Common myeloid progenitor, CD34-positive (primary cell): Measurements from ENCODE around the gene PITPNC1.
"Not testable (repeated sequence)": the region's sequence is repeated elsewhere in the genome, so short reads cannot be mapped to it uniquely, and the experiment has no call there.

Experiments
- CTCF ChIA-PET: fragments of 350-600 bp; sonication (Branson Sonifier 250); formaldehyde crosslinking; loops from one replicate; lab custom pipeline; 2021; ENCODE audit warnings: antibody characterized with exemption; lab: Charles Lee
- POLR2A ChIA-PET: fragments of 350-600 bp; sonication (Branson Sonifier 250); formaldehyde crosslinking; loops from one replicate; lab custom pipeline; 2021; ENCODE audit warnings: antibody characterized with exemption; lab: Charles Lee
- DNase-seq, 3 donors: peaks; one replicate each; pipeline versions ENCODE4 v3.0.0 to v3.0.0-alpha.2; 2013
- H3K27ac ChIP-seq, 2 experiments: 1 replicate in 1 of 2; 2 replicates in 1 of 2; pipeline ENCODE4 v1.7.0; 2013; ENCODE audit warnings: inconsistent platforms in 2 of 2, low read length in 2 of 2, mild to moderate bottlenecking in 2 of 2, low read depth in 1 of 2, moderate library complexity in 1 of 2; ENCODE audit not compliant: severe bottlenecking in 2 of 2, insufficient read depth in 1 of 2, poor library complexity in 1 of 2
- H3K27me3 ChIP-seq, 5 experiments: replicated peaks in 2 of 5; 1 replicate in 3 of 5; 2 replicates in 2 of 5; pipeline versions ENCODE4 v1.6.1 to v1.7.0; 2013; ENCODE audit warnings: low read length in 4 of 5, mild to moderate bottlenecking in 2 of 5, moderate library complexity in 2 of 5, inconsistent platforms in 1 of 5; ENCODE audit not compliant: insufficient read depth in 5 of 5, control insufficient read depth in 4 of 5
- H3K36me3 ChIP-seq, 4 experiments: 1 replicate in 2 of 4; 2 replicates in 2 of 4; pipeline versions ENCODE4 v1.6.1 to v1.7.0; 2013; ENCODE audit warnings: low read length in 3 of 4, control low read depth in 1 of 4, mild to moderate bottlenecking in 1 of 4; ENCODE audit not compliant: control insufficient read depth in 4 of 4, insufficient read depth in 4 of 4
- H3K4me1 ChIP-seq, 4 experiments: 1 replicate in 3 of 4; 2 replicates in 1 of 4; pipeline versions ENCODE4 v1.6.1 to v1.7.1; 2013; ENCODE audit warnings: low read length in 3 of 4, mild to moderate bottlenecking in 3 of 4, control low read depth in 1 of 4, inconsistent platforms in 1 of 4, moderate library complexity in 1 of 4; ENCODE audit not compliant: control insufficient read depth in 4 of 4, insufficient read depth in 4 of 4; ENCODE audit errors: control extremely low read depth in 1 of 4
- H3K4me3 ChIP-seq, 7 experiments: 1 replicate in 4 of 7; 2 replicates in 3 of 7; pipeline versions ENCODE4 v1.5.1 to v1.7.0; 2013; ENCODE audit warnings: mild to moderate bottlenecking in 7 of 7, low read length in 6 of 7, moderate library complexity in 6 of 7, inconsistent platforms in 2 of 7, low read depth in 2 of 7, control low read depth in 1 of 7; ENCODE audit not compliant: insufficient read depth in 4 of 7, control insufficient read depth in 1 of 7; ENCODE audit errors: extremely low read depth in 1 of 7
- H3K9me3 ChIP-seq, 5 experiments: 1 replicate in 4 of 5; 2 replicates in 1 of 5; pipeline versions ENCODE4 v1.6.1 to v1.7.1; 2013; ENCODE audit warnings: low read length in 4 of 5, mild to moderate bottlenecking in 2 of 5, inconsistent platforms in 1 of 5, low read depth in 1 of 5, moderate library complexity in 1 of 5; ENCODE audit not compliant: control insufficient read depth in 4 of 5, insufficient read depth in 2 of 5; ENCODE audit errors: control extremely low read depth in 1 of 5
- WGBS: methylation state at CpG from one replicate; pipeline ENCODE4 v1.1.5; 2013; ENCODE audit not compliant: insufficient coverage; 5-methylcytosine and 5-hydroxymethylcytosine counted together

Gene PITPNC1

DNA sequence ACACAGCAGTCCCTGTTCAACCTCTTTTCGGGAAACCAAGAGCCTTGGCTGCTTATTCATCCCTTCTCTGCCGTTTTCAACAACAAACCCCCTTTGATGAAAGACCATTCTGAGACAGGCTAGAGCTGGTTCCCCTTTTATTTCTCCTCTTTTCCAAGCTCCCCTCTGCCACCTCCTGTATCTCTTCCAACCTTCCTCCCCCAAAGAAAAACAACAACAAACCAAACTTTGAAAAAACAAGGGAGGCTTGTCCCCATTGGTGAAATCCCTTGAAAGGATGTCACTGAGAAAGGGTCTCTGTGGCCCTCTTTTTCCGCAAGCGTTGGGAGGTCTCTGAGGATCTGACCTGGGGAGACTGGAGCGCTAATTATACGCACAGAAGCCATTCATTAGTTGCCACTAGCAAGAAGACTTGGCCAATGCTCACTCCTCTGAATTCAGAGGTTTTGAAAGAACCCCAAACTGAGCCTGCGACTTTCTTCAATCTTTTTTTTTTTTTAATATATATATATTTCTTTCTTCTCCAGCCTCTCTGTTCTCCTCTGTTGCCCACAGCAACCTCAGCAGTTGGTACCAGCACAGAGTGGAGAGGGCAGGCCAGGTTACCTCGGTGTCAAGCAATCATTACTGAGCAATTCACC lies 101.4 kb downstream of the PITPNC1 start:
- H3K9me3 ChIP-seq: no peaks in the 10 kb centered on the region
- DNase-seq: no peak
- no peaks in the 10 kb centered on the region for H3K36me3 ChIP-seq
- POLR2A ChIA-PET: no interaction called here
- 81% methylated on average over 6 of the region's 8 CpGs for WGBS
- no peaks in the 10 kb centered on the region for H3K27me3 ChIP-seq
- no peak overlapping the region for H3K4me3 ChIP-seq
- no peak overlapping the region for H3K27ac ChIP-seq
- CTCF ChIA-PET: interaction anchor here (1.4 to 8.2 kb wide), 3 partner anchors 46 to 102 kb away, joined by 6 to 114 read pairs (median 52); partner anchors contain the start of gene PITPNC1
- peaks cover 6 to 16% (median 8%) of the 10 kb centered on the region in 4 experiments for H3K4me1 ChIP-seq

DNA sequence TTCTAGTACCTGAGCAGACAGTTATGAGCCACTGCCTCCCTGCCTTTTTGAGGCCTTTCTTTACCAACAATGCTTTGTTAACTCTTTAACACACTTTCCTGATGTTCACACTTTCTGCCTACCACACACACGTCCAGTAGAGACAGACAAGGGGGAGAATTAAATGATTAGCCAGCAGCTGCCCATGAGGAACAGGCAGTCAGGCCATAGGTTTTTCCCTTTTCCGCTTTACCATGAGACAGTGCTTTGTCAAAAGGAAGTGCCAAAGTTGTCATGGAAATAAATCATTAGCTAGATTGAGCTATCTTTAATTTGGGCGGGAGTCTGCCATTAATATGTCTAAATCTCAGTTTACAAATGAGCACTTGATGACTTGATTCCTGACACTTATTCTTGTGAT lies 102.1 kb downstream of the PITPNC1 start:
- Histone ChIP-seq H3K36me3 (no peaks in the 10 kb centered on the region), H3K27ac (no peak overlapping the region), H3K9me3 (no peaks in the 10 kb centered on the region), H3K27me3 (no peaks in the 10 kb centered on the region), H3K4me1 (peaks cover 6 to 16% (median 8%) of the 10 kb centered on the region in 4 experiments), H3K4me3 (no peak overlapping the region)
- CTCF ChIA-PET: interaction anchor here (8.1 to 8.2 kb wide), 2 partner anchors 91 to 102 kb away, joined by 52 to 114 read pairs; partner anchors contain the start of gene PITPNC1
- 94% methylated on average over 2 of the region's 3 CpGs for WGBS
- DNase-seq: no peak
- POLR2A ChIA-PET: no interaction called here

DNA sequence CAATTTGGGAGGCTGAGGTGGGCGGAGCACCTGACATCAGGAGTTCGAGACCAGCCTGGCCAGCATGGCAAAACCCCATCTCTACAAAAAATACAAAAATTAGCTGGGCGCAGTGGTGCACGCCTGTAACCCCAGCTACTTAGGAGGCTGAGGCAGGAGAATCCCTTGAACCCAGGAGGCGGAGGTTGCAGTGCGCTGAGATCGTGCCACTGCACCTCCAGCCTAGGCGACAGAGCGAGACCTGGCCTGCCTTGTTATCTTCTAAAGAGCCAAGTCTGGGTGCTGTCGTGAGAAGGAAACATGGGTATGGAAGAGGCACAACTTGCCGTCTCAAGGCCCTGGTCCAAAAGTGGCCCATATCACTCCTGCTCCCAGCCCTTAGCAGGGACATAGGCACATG lies 103.9 kb downstream of the PITPNC1 start:
- H3K36me3 ChIP-seq, H3K27ac ChIP-seq, H3K4me1 ChIP-seq, H3K27me3 ChIP-seq, H3K9me3 ChIP-seq, H3K4me3 ChIP-seq, POLR2A ChIA-PET, DNase-seq: not testable (repeated sequence)
- 100% methylated on average over 5 of the region's 11 CpGs for WGBS
- CTCF ChIA-PET: interaction anchor here (1.2 kb wide), 1 partner anchor 28 kb away, joined by 4 read pairs; no protein-coding TSS in a partner anchor

DNA sequence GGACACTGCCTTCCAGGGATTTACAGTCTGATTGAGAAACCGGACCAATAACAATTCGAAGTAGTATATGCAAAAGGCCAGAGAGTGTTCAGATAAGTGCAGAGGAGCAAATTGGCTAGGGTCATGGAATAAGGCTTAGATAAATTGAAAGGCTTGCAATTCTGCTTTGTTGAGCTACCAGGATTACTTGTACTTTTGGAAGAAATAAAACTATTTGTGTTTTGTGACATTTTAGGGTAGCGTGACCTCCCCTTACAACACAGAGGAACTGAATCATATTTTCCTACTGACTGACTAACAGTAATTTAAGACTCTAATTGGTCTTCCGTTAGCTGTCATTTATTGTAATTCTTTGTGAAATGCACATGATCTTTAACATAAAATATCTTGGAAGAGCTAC lies 104.7 kb downstream of the PITPNC1 start:
- CTCF ChIA-PET: interaction anchor here (1.5 to 1.6 kb wide), 2 partner anchors 92 to 107 kb away, joined by 4 to 7 read pairs; no protein-coding TSS in a partner anchor
- no peak overlapping the region for H3K27ac ChIP-seq
- DNase-seq: peak in 2 of 3 donors; percentile 19 to 31
- no peak overlapping the region for H3K4me3 ChIP-seq
- POLR2A ChIA-PET: no interaction called here
- H3K27me3 ChIP-seq: no peaks in the 10 kb centered on the region
- H3K9me3 ChIP-seq: no peaks in the 10 kb centered on the region
- H3K4me1 ChIP-seq: peaks cover 0 to 6% (median 3%) of the 10 kb centered on the region in 4 experiments
- WGBS: 100% methylated on average over 2 of the region's 4 CpGs
- H3K36me3 ChIP-seq: no peaks in the 10 kb centered on the region

DNA sequence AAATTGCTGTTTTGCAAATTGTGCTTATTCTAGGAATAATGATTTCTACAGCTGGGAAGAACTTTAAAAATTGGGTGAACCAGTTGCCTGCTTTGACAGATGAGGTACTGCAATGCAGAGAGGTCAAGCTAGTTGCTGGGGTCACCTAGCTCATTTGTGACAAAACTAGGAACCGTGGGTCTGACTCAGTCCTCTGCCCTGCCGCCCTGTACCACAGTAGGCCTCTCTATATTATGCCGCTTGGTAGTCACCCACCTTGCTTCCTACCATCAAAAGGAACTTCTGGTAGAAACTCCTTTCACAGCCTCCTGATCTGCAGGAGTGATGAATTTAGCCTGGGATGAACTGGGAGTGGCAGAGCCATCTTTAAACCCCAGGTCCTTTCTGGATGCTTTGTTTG lies 105.7 kb downstream of the PITPNC1 start:
- WGBS: 81% methylated on average over 3 of the region's 3 CpGs
- H3K36me3 ChIP-seq: no peaks in the 10 kb centered on the region
- H3K27ac ChIP-seq: no peak overlapping the region
- no peaks in the 10 kb centered on the region for H3K9me3 ChIP-seq
- H3K27me3 ChIP-seq: no peaks in the 10 kb centered on the region
- POLR2A ChIA-PET: interaction anchor here (0.5 kb wide), 1 partner anchor 216 kb away, joined by 7 read pairs; no protein-coding TSS in a partner anchor
- CTCF ChIA-PET: interaction anchor here (0.8 to 2.0 kb wide), 6 partner anchors 7 to 108 kb away, joined by 3 to 7 read pairs (median 4); no protein-coding TSS in a partner anchor
- no peak overlapping the region for H3K4me3 ChIP-seq
- H3K4me1 ChIP-seq: peaks cover 0 to 4% (median 2%) of the 10 kb centered on the region in 4 experiments
- DNase-seq: no peak

DNA sequence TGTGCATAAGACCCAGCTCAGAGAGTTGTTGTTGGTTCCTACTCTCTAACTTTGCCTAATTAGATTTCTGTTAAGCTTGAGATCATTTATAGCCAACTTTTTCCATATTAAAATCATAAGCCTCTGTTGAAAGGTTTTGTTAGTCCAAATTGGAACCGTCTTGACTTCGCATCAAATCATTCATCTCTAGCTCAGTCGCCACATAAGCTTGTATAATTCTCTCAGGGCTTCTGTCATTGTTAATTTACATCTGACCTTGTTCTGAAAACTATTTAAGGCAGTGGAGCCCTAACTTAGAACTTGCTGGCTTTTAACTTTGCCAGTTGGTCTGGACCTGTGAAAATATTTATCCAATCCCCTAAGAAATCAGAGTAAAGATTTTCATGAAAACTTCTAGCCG lies 107.2 kb downstream of the PITPNC1 start:
- Histone ChIP-seq H3K9me3 (no peaks in the 10 kb centered on the region), H3K4me3 (no peak overlapping the region), H3K27ac (no peak overlapping the region), H3K27me3 (no peaks in the 10 kb centered on the region), H3K4me1 (no peaks in the 10 kb centered on the region), H3K36me3 (no peaks in the 10 kb centered on the region)
- ChIA-PET CTCF (interaction anchor here (1.6 to 2.0 kb wide), 2 partner anchors 9 to 91 kb away, joined by 3 to 7 read pairs; no protein-coding TSS in a partner anchor), POLR2A (no interaction called here)
- WGBS: 98% methylated on average over 3 of the region's 4 CpGs
- no peak for DNase-seq

DNA sequence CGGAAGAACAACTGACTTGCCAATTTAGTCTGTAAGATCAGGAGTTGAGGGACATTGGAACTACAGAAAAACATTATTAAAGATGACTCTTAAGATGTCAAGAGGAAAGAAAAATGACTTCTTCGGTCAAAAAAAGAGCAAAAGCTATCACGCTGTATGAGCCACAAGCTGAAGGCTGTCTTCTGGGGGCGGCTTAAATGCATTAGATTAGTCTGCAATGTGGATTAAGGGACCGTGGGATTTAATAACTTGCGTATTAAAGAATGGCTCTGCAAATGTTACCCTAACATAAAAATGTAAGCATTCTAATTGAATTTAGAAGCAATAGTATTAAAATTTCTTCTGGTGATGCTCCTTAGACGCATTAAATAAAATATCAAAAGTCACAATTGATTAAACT lies 108.6 kb downstream of the PITPNC1 start:
- CTCF ChIA-PET: no interaction called here

More for the DNA sequence above, 108.6 kb downstream of the PITPNC1 start:
- no peak for DNase-seq
- POLR2A ChIA-PET: no interaction called here
- Histone ChIP-seq H3K4me3 (no peak overlapping the region), H3K4me1 (no peaks in the 10 kb centered on the region), H3K27me3 (no peaks in the 10 kb centered on the region), H3K36me3 (no peaks in the 10 kb centered on the region), H3K27ac (no peak overlapping the region), H3K9me3 (no peaks in the 10 kb centered on the region)
- WGBS: 100% methylated on average over 3 of the region's 7 CpGs
